GM21447 (cell line): ENCODE data around the gene SPECC1L.

Experiments
- ATAC-seq: cut with Tn5 transposase; IDR thresholded peaks from one replicate; pipeline ENCODE4 v1.9.1; 2021; ENCODE audit not compliant: unreplicated experiment

SPECC1L gene

GRCh38 chr22:24393012-24393559, 122.5 kb downstream of the SPECC1L start:
- no peak for ATAC-seq

GRCh38 chr22:24393848-24394247, 123.2 kb downstream of the SPECC1L start:
- ATAC-seq: no peak

- no peak for ATAC-seq
Observed at GRCh38 chr22:24394254-24394653, 123.6 kb downstream of the SPECC1L start.

GRCh38 chr22:24398409-24398808, 127.8 kb downstream of the SPECC1L start:
- ATAC-seq: no peak

- ATAC-seq: no peak
Observed at GRCh38 chr22:24400034-24400725, 129.5 kb downstream of the SPECC1L start.

- ATAC-seq: peak; percentile 33
Observed at GRCh38 chr22:24400726-24401596, 130.3 kb downstream of the SPECC1L start.

- no peak for ATAC-seq
Observed at GRCh38 chr22:24401931-24402367, 131.3 kb downstream of the SPECC1L start.

- no peak for ATAC-seq
Observed at GRCh38 chr22:24402460-24403192, 132.0 kb downstream of the SPECC1L start.

- ATAC-seq: no peak
Observed at GRCh38 chr22:24403346-24403745, 132.7 kb downstream of the SPECC1L start.

- no peak for ATAC-seq
Observed at GRCh38 chr22:24404561-24405275, 134.1 kb downstream of the SPECC1L start.

GRCh38 chr22:24405631-24406321, 135.1 kb downstream of the SPECC1L start:
- ATAC-seq: no peak

GRCh38 chr22:24406322-24407277, 136.0 kb downstream of the SPECC1L start:
- ATAC-seq: no peak

GRCh38 chr22:24407278-24407665, 136.6 kb downstream of the SPECC1L start:
- ATAC-seq: no peak

GRCh38 chr22:24407884-24408283, 137.3 kb downstream of the SPECC1L start:
- no peak for ATAC-seq

- ATAC-seq: no peak
Observed at GRCh38 chr22:24408630-24409029, 138.0 kb downstream of the SPECC1L start.

- ATAC-seq: no peak
Observed at GRCh38 chr22:24409707-24410106, 139.1 kb downstream of the SPECC1L start.

GRCh38 chr22:24410110-24410856, 139.7 kb downstream of the SPECC1L start:
- ATAC-seq: no peak
